ES-I3 (cell line): ENCODE measurements around the gene MAPK10.

ENCODE experiments used
- H3K36me3 ChIP-seq: 2 replicates; pipeline ENCODE4 v1.6.1; 2013; ENCODE audit warnings: mild to moderate bottlenecking, low read length, control low read depth, moderate library complexity; ENCODE audit not compliant: insufficient read depth
- H3K4me1 ChIP-seq: 2 replicates; pipeline ENCODE4 v1.6.1; 2013; ENCODE audit warnings: mild to moderate bottlenecking, control low read depth, low read length; ENCODE audit not compliant: insufficient read depth
- H3K9ac ChIP-seq: 2 replicates; pipeline ENCODE4 v1.6.1; 2013; ENCODE audit warnings: low read depth, mild to moderate bottlenecking, low read length, moderate library complexity
- H3K9me3 ChIP-seq: 2 replicates; pipeline ENCODE4 v1.6.1; 2013; ENCODE audit warnings: mild to moderate bottlenecking, low read length, moderate library complexity; ENCODE audit not compliant: control insufficient read depth, insufficient read depth

Gene MAPK10

DNA sequence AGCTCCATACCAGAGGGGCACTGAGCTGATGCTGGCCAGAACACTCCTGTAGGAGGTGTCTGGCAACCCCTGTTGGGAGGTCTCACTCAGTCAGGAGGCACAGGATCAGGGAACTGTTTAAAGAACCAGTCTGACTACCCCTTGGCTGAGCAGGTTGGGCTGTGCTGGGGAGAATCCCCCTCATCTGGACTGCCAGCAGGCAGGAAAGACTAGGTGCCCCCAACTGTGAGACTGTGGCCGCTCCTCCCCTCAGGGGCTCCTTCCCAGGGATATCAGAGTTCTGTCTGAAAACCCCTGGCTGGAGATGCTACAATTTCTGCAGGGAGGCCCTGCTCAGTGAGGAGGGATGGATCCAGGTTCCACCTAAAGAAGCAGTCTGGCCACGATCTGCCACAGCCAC, 245.3 kb downstream of the MAPK10 start:
- Histone ChIP-seq H3K36me3 (no peaks in the 10 kb centered on the region), H3K9ac (no peak overlapping the region), H3K9me3 (0 out of 2 replicates have a peak, but pooled peaks cover 3% of the 10 kb centered on the region), H3K4me1 (no peaks in the 10 kb centered on the region)

DNA sequence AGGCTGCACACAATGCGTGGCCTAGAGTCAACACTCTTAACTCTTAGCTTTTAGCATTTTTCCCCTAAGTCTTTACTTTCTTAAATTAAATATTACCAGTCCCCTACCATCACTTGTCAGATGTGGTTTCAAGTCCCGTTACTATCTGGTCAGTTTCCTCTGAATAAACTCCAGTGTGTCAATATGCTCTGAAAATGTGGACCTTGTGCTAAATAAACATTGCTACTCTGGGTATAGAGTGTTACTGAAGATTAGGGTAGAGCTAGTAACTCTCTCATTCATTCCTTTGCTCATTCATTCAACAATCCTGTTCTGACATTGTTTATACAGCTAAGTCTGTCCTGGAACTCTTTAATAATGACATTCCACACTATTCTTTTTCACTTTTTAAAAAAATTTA, 251.0 kb downstream of the MAPK10 start:
- H3K9ac ChIP-seq, result no peak overlapping the region
- peaks cover 15% of the 10 kb centered on the region for H3K4me1 ChIP-seq
- H3K9me3 ChIP-seq, result 0 out of 2 replicates have a peak, but pooled peaks cover 3% of the 10 kb centered on the region
- H3K36me3 ChIP-seq, result no peaks in the 10 kb centered on the region

DNA sequence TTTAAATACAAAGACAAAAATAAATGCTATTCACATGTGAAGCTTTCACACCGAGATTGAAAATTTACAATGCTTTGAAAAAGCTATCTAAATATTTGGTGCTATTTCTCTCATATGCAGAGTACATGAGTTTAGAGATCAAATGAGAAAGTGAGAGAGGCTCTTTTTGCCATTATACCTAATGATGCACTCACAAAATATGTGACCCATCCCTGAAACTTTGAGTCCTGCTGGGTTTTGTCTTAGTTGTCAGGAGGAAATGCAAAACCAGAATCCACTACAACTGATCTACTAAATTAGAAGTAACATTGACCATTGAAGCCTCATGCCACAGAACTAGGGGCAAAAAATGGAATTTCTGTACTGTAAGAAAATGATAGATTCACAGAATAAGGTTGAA, 251.7 kb downstream of the MAPK10 start:
- Histone ChIP-seq H3K36me3 (no peaks in the 10 kb centered on the region), H3K9me3 (0 out of 2 replicates have a peak, but pooled peaks cover 3% of the 10 kb centered on the region), H3K9ac (no peak overlapping the region), H3K4me1 (peaks cover 15% of the 10 kb centered on the region)

DNA sequence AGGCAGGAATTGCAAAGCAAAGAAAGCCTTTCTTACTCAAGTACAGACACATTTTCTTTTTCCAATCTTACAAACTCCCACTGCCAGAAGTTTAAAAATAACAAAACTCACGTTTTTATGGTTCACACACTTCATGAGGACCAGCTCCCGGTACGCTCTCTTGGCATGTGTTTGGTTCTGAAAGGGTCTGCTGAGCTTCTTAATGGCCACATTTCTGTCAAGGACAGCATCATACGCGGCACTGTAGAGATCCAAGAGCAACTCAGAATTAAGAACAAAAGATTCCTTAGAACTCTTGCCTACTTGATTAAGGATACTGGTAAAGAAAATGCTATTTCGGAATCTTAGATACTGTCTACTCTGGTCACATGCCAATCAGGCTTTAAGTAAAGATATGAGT, 252.7 kb downstream of the MAPK10 start:
- Histone ChIP-seq H3K4me1 (peaks cover 15% of the 10 kb centered on the region), H3K9ac (no peak overlapping the region), H3K36me3 (no peaks in the 10 kb centered on the region), H3K9me3 (0 out of 2 replicates have a peak, but pooled peaks cover under 1% of the 10 kb centered on the region)

DNA sequence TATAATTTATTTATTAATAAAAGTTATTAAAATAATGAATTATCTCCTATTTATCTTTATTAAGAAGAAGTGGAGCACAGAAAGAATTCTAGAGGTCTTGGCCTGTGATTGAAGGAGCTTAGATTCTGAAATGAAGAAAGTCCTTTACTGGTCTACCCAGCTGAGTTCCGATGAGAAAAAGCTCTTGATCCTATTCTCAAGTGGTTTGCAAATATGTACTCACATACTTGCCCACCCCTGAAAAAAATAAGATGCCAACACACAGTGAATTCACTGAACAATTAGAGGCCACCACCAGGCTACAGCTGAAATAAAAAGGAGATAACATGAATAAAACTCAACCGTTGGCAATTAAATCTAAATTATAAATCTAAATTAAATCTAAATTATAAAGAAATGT, 253.4 kb downstream of the MAPK10 start:
- H3K9ac ChIP-seq, result no peak overlapping the region
- H3K36me3 ChIP-seq, result no peaks in the 10 kb centered on the region
- no peaks in the 10 kb centered on the region for H3K9me3 ChIP-seq
- H3K4me1 ChIP-seq, result peaks cover 15% of the 10 kb centered on the region

DNA sequence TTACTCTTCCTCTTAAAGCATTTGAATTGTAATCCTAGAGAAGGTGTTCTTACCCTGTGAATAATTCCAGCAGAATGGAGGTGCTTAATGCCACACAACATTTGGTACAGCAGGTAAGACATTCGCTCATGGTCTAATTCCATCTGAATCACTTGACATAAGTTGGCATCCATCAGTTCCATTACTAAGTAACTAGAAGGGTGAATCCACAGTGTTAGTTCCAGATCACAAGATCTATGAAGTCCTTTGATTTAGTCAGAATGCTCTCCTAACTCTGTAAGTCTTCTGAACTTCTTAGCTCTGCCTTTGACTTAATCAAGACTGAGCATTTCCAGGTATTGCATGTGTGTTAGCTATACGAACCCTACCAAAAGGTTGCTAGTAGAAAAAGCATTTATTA, 258.0 kb downstream of the MAPK10 start:
- Histone ChIP-seq H3K36me3 (no peaks in the 10 kb centered on the region), H3K4me1 (0 out of 2 replicates have a peak, but pooled peaks cover 8% of the 10 kb centered on the region), H3K9ac (no peak overlapping the region), H3K9me3 (no peaks in the 10 kb centered on the region)

DNA sequence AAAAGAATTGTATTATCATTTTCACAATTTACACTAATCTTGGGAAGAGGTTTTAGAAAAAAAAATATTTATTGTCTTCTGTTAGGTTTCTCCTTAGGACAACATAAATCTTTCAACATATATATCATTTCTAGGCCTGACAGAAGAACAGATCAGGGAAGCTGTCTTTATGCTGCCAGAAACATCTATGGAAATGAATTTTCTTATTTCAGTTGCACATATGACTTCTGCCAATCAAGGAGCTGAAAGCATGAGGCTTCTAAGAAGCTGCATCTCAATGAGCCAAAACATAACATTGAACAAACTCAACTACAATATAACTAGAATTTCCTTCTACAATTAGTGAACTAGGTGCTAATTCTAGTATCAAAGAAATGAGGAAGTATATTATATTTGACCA, 258.4 kb downstream of the MAPK10 start:
- no peak overlapping the region for H3K9ac ChIP-seq
- H3K9me3 ChIP-seq, result no peaks in the 10 kb centered on the region
- H3K4me1 ChIP-seq, result 0 out of 2 replicates have a peak, but pooled peaks cover 7% of the 10 kb centered on the region
- H3K36me3 ChIP-seq, result no peaks in the 10 kb centered on the region

DNA sequence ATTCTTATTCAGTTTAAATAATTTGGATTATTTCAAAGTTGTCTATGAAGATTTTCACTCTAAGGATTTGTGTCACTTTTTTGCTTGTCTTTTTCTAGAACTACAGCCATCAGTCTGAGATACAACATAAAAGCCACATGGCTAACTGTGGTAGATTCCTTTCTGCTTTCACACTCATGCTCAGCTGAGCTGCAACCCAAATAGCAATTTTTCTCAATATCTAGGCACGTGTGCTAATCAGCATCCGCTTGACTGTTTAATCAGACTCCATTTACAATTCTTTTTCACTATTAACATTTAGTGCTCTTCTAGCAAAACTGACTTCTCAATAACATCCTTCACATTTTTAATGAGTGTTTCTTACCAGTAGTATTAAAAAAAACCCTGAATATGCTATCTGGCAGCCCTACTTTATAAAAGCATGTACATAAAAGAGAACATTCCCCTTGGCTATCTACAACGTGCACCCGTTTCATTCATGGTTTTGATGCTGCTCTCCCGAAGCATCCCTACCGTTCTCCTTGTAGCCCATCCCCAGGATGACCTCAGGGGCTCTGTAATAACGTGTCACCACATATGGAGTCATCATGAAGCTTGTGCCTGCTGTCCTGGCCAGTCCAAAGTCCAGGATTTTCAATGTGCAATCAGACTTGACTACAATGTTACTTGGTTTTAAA, 259.2 kb downstream of the MAPK10 start:
- no peaks in the 10 kb centered on the region for H3K9me3 ChIP-seq
- H3K4me1 ChIP-seq, result 0 out of 2 replicates have a peak, but pooled peaks cover 7% of the 10 kb centered on the region

DNA sequence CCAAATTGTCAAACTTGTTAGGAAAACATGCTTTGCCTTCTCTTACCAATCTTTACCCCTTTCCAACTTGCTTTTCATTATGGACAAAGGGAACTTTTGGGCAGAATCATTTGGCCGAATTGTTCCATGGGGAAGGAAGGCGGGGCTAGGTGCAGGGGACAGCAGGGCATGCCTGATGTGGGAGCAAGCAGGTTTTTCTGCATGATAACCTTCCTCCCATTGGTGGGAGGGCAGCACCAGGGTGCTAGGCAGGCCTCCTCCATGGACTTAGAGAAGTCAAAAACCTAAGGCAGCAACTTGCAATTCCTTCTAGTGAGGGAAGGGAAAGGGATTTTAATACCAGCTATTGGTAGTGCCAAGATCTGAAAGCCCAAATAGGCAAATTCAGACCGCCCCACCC, 260.5 kb downstream of the MAPK10 start:
- Histone ChIP-seq H3K4me1 (0 out of 2 replicates have a peak, but pooled peaks cover 7% of the 10 kb centered on the region), H3K36me3 (no peaks in the 10 kb centered on the region), H3K9ac (no peak overlapping the region), H3K9me3 (no peaks in the 10 kb centered on the region)

More for the DNA sequence above, 259.2 kb downstream of the MAPK10 start:
- Histone ChIP-seq H3K9ac (no peak overlapping the region), H3K36me3 (no peaks in the 10 kb centered on the region)

DNA sequence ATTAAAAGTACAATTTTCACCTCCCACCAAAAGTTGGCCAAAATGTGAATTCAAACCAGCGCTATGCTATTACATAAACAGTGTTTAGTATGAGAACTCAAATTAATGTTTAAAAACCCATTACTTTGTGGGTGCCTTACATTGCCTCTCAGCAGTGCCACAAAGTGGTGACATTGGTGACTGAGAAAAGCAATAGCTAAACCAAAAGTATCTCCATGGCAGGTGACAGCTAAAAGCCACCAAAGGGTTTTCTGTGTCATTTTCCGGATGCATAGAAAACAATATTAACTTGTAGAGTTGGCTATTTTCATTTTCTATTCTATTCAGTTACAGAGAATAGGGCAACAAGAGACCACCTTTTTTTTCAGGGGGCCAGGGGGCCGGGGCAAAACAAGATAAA, 261.2 kb downstream of the MAPK10 start:
- H3K9me3 ChIP-seq, result no peaks in the 10 kb centered on the region
- no peaks in the 10 kb centered on the region for H3K36me3 ChIP-seq
- H3K4me1 ChIP-seq, result 0 out of 2 replicates have a peak, but pooled peaks cover 7% of the 10 kb centered on the region
- H3K9ac ChIP-seq, result no peak overlapping the region

DNA sequence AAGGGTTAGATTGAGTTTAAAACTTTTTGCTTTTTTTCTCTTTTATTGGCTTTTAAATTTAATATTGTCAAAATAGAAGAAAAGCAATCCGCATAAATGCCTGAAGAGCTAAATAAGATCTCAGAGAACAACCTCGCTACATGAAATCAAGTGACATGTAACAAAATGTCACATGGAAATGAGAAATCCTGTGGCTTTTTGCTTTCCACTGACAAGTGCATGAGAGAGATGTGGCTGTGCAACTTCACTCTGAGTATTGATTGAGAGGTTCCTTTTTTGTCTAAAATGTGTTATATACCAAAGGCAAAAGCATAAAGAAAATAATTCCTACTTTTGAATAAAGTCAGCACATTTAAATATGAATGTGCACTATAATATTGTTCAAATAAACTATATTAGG, 263.5 kb downstream of the MAPK10 start:
- 0 out of 2 replicates have a peak, but pooled peaks cover 7% of the 10 kb centered on the region for H3K4me1 ChIP-seq
- no peaks in the 10 kb centered on the region for H3K36me3 ChIP-seq
- H3K9ac ChIP-seq, result no peak overlapping the region
- H3K9me3 ChIP-seq, result no peaks in the 10 kb centered on the region

DNA sequence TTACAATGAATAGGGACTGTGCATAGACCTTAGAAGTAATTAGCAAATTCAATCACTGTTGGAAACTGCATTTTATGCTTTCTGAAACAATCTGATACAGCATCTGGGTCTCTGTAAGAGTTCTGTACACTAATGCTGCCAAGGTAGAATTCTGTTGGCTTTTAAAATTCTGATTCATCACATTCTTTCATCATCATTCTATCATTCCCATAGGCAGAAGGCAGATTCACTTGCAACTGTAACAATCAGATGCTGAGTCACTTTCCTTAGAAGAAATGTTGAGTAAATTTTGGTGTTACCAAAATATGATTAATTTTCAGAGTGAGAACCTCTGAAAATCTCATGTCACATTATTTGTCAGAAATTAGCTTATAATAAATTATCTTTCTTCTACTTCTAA, 267.2 kb downstream of the MAPK10 start:
- Histone ChIP-seq H3K36me3 (no peaks in the 10 kb centered on the region), H3K4me1 (peaks cover 17% of the 10 kb centered on the region), H3K9me3 (no peaks in the 10 kb centered on the region), H3K9ac (no peak overlapping the region)

DNA sequence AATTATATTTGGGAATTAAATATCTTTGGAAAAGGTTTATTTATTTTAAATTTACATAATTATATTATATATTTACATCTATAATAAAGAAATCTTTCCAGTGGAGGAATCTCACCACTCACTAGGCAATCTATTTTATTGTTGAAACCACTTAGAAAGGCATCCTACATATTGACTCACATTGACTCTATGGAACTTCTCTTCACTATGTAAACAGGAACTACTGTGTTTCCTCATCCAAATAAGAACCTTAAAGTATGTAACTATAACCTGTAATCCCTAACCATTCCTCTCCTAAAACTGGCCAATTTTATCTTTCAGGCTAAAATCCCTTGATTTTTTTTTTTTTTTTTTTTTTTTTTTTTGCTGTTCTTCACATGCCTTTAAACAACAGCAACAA, 268.7 kb downstream of the MAPK10 start:
- no peak overlapping the region for H3K9ac ChIP-seq
- peaks cover 17% of the 10 kb centered on the region for H3K4me1 ChIP-seq
- no peaks in the 10 kb centered on the region for H3K9me3 ChIP-seq
- H3K36me3 ChIP-seq, result no peaks in the 10 kb centered on the region

DNA sequence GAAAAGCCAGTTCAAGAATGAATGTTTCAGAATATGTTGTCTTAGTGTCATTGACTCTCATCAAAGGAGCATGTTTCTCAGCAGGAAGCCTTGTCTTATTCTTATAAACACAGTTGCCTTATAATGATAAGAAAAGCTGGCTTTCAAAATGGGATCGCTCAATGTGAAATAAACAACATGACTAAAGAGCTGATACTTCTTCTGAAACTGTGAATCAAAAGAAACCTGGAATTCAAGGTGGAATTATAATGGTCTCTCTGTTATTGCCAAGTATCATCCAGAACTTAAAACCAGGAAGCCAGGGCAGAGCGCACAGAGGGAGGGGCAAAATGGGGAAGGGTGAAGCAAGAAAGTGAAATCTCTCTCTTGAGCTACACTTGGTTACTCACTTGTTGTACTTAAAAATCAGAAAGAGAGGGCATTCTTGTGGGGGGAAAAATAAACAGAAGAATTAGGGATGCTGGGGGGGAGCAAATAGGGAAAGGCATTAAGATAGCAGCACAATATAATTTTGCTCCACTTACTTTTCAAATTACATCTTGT, 270.0 kb downstream of the MAPK10 start:
- Histone ChIP-seq H3K4me1 (peaks cover 17% of the 10 kb centered on the region), H3K9me3 (no peaks in the 10 kb centered on the region), H3K36me3 (no peaks in the 10 kb centered on the region), H3K9ac (no peak overlapping the region)

DNA sequence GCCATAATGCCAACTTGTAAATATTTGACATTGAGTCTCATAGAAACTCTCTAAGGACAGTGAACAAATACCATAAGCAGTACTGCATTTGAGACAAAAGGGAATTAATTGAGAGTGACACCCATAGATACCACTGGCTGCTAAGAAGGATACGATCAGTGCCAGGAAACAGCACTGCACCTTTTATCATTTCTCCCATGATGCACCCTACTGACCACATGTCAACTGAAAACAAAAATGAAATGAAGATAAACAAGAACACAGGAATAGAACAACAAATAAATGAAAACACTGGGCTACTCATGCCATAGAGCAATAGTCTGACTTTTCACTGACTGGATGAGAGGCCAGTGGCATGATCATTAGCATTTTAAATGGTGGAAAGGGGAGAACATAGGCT, 270.8 kb downstream of the MAPK10 start:
- peaks cover 17% of the 10 kb centered on the region for H3K4me1 ChIP-seq
- no peaks in the 10 kb centered on the region for H3K9me3 ChIP-seq

More for the DNA sequence above, 270.8 kb downstream of the MAPK10 start:
- Histone ChIP-seq H3K36me3 (no peaks in the 10 kb centered on the region), H3K9ac (no peak overlapping the region)
